ENCODE measurements around the gene BCAS1. TPM values are rescaled to one million over a fixed set of nuclear protein-coding genes. Genes with fewer than 3 reads are reported as not detected.

The BCAS1 gene
- total RNA-seq, 1 experiment from 2014 or later, result 0.17 TPM

- TF ChIP-seq REST (IDR thresholded peaks at IDR 0.05; ENCODE audit: low read depth) (no peak), CEBPB (IDR thresholded peaks at IDR 0.05; ENCODE audit: low read depth) (peak; percentile 83), CTCF (IDR thresholded peaks at IDR 0.05 in 2 of 3, conservative IDR thresholded peaks at IDR 0.05 in 1 of 3; ENCODE audit: borderline replicate concordance in 1 of 3, insufficient read depth in 1 of 3, low read depth in 2 of 3, low read length in 2 of 3) (no peak), EZH2 (IDR thresholded peaks at IDR 0.05) (no peak)
Measured at GRCh38 chr20:54067606-54068174, 2.7 kb downstream of the BCAS1 start (continued).

- no TSS peak for BruUV-seq (replicated peaks)
- DNase-seq (ENCODE audit: low read depth, low spot score) (no peak), ATAC-seq (no peak)
- RAD21 ChIA-PET (ENCODE audit: low non-redundant PET in 1 of 2, low total read pairs in 2 of 2, uncharacterized antibody in 2 of 2, unreplicated experiment in 2 of 2), result no interaction called here
- H3K4me3 ChIP-seq (replicated peaks in 1 of 2; ENCODE audit: low read depth in 1 of 2, low read length in 2 of 2), result no peak overlapping the region
- no peaks in the 10 kb centered on the region for H3K27me3 ChIP-seq (ENCODE audit: insufficient read depth, low read length)
- H3K36me3 ChIP-seq (ENCODE audit: control insufficient read depth in 1 of 2, insufficient read depth in 2 of 2, low read length in 2 of 2), result no peaks in the 10 kb centered on the region
- H3K9me3 ChIP-seq (ENCODE audit: control insufficient read depth in 1 of 2, insufficient read depth in 1 of 2, low read depth in 1 of 2, low read length in 2 of 2), result no peaks in the 10 kb centered on the region
- H3K9me2 ChIP-seq (ENCODE audit: insufficient read depth), result no peaks in the 10 kb centered on the region
- no peaks in the 10 kb centered on the region for H3K79me2 ChIP-seq (ENCODE audit: insufficient read depth, low read length)
- CTCF ChIA-PET, result interaction anchor here (1.2 to 1.7 kb wide), 2 partner anchors 38 to 134 kb away, joined by 3 to 4 read pairs; no protein-coding TSS in a partner anchor
- peaks cover 38 to 48% of the 10 kb centered on the region in 2 experiments for H3K4me1 ChIP-seq (ENCODE audit: control insufficient read depth in 1 of 2, insufficient read depth in 2 of 2, low read length in 2 of 2)
- no peak overlapping the region for H3K9ac ChIP-seq (ENCODE audit: low read length)
- H3K4me2 ChIP-seq (ENCODE audit: low read length), result no peak overlapping the region
- no peak overlapping the region for H3K27ac ChIP-seq (ENCODE audit: low read depth, low read length)
- POLR2A ChIA-PET, result no interaction called here
- no peaks in the 10 kb centered on the region for H4K20me1 ChIP-seq (ENCODE audit: insufficient read depth)
- intact Hi-C loops (cut with micrococcal nuclease), result loop anchor here (2.0 kb wide), 1 partner anchor 487 kb away; no protein-coding TSS in a partner anchor
- H2AFZ ChIP-seq (ENCODE audit: low read depth, low read length, poor library complexity, severe bottlenecking), result no peak overlapping the region
- TF ChIP-seq JUND (IDR thresholded peaks at IDR 0.05), result no peak
- TF ChIP-seq POLR2A (IDR thresholded peaks at IDR 0.05; ENCODE audit: borderline replicate concordance, extremely low read depth, insufficient read depth, insufficient read length), result no peak
- no peak for TF ChIP-seq YY1 (IDR thresholded peaks at IDR 0.05; ENCODE audit: extremely low read depth, insufficient replicate concordance, low read depth, low read length)
- TF ChIP-seq REST (IDR thresholded peaks at IDR 0.05; ENCODE audit: low read depth), result no peak
- TF ChIP-seq EZH2phosphoT487 (IDR thresholded peaks at IDR 0.05; ENCODE audit: borderline replicate concordance), result no peak
- TF ChIP-seq SIN3A (IDR thresholded peaks at IDR 0.05; ENCODE audit: low read depth), result no peak
- no peak for TF ChIP-seq CTCF (IDR thresholded peaks at IDR 0.05 in 2 of 3, conservative IDR thresholded peaks at IDR 0.05 in 1 of 3; ENCODE audit: borderline replicate concordance in 1 of 3, insufficient read depth in 1 of 3, low read depth in 2 of 3, low read length in 2 of 3)
- no peak for TF ChIP-seq TCF7L2 (IDR thresholded peaks at IDR 0.05; ENCODE audit: borderline replicate concordance, extremely low read depth, insufficient read depth, insufficient read length)
- no peak for TF ChIP-seq EGR1 (IDR thresholded peaks at IDR 0.05; ENCODE audit: low read depth)
Measured at GRCh38 chr20:54065601-54066038, 4.8 kb downstream of the BCAS1 start.
